PC-3 (cell line): ENCODE data around the gene MOCS1.

Experiments used
- EZH2 ChIP-seq: fragments of 300-600 bp; sonication (generic); IDR thresholded peaks from one replicate; pipeline ENCODE4 v1.6.1; 2017; ENCODE audit warnings: antibody characterized with exemption, mild to moderate bottlenecking, low read length; ENCODE audit not compliant: unreplicated experiment
- TF ChIP-seq, protein P1 (sequence below): fragments of 300-600 bp; sonication (generic); conservative IDR thresholded peaks from 2 replicates; pipeline ENCODE4 v1.5.1; 2017; ENCODE audit warnings: antibody characterized with exemption, low read depth, mild to moderate bottlenecking, low read length

DNA sequence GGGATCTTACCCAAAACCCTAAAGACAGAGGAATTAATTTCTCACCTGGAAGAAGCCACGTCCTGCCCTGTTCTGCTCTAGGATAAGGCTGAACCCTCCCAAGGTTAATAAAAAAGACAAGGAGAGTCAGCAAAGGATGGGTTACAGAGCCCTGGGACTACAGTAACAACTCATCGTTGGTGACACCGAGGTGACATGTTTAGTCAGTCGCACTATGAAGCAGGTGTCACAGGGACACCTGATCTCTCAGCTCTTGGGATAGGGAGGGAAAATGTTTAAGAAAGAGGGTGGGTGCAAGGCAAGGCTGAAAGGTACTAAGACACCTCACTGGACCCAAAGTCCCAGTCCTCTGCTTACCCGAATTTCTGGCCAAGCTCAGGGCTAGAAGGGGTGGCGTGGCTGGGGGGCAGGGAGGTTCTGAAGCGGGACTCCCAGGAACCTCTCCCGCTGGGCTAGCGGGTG, 562 bp downstream of the MOCS1 start:
- no peak for TF ChIP-seq EZH2
- TF ChIP-seq, protein P1, sequence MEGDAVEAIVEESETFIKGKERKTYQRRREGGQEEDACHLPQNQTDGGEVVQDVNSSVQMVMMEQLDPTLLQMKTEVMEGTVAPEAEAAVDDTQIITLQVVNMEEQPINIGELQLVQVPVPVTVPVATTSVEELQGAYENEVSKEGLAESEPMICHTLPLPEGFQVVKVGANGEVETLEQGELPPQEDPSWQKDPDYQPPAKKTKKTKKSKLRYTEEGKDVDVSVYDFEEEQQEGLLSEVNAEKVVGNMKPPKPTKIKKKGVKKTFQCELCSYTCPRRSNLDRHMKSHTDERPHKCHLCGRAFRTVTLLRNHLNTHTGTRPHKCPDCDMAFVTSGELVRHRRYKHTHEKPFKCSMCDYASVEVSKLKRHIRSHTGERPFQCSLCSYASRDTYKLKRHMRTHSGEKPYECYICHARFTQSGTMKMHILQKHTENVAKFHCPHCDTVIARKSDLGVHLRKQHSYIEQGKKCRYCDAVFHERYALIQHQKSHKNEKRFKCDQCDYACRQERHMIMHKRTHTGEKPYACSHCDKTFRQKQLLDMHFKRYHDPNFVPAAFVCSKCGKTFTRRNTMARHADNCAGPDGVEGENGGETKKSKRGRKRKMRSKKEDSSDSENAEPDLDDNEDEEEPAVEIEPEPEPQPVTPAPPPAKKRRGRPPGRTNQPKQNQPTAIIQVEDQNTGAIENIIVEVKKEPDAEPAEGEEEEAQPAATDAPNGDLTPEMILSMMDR: no peak
